Measurements from ENCODE around the gene CST9. TPM values are rescaled to one million over a fixed set of nuclear protein-coding genes. Genes with fewer than 3 reads are reported as not detected.
"Not testable (repeated sequence)": the region's sequence is repeated elsewhere in the genome, so short reads cannot be mapped to it uniquely, and the experiment has no call there.

The CST9 gene
- total RNA-seq, 1 donor from 2014 or later: not detected

DNA sequence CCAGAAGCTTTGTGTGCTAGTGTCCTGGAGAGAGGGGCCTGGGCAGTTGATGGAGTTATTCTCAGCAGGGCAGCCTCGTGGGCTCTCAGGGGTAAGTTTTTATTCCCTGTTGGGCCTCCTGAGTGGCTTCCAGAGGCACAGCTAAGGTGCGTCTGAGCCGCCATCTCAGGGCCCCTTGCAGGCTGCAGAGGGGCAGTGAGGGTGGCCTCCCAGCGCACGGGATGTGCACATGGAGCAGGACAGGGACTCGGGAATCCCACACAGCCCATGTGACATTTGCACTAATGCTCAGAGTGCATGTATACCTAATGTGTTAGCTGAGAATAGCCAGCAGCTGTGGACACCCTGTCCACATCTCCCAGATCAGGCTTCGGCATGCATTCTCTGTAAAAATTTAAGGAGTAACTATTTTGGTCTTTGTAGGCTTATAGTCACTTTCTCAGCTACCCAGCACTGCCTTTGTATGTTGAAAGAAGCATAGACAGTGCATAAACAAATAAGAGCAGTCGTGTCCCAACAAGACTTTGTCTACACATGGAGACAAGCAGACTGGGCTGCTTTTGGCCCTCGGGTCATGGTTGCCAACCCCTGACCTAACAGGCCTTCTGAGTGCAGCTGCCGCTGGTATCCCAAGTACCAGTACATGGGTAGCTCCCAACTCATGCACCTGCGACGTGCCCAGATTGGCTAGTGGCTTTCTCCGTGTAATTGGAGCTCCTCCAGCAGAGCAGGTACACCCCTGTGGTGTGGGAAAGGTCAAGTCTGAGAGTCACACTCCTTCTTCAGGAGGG, 18.8 kb downstream of the CST9 start:
- ATAC-seq: peak; percentile 50

DNA sequence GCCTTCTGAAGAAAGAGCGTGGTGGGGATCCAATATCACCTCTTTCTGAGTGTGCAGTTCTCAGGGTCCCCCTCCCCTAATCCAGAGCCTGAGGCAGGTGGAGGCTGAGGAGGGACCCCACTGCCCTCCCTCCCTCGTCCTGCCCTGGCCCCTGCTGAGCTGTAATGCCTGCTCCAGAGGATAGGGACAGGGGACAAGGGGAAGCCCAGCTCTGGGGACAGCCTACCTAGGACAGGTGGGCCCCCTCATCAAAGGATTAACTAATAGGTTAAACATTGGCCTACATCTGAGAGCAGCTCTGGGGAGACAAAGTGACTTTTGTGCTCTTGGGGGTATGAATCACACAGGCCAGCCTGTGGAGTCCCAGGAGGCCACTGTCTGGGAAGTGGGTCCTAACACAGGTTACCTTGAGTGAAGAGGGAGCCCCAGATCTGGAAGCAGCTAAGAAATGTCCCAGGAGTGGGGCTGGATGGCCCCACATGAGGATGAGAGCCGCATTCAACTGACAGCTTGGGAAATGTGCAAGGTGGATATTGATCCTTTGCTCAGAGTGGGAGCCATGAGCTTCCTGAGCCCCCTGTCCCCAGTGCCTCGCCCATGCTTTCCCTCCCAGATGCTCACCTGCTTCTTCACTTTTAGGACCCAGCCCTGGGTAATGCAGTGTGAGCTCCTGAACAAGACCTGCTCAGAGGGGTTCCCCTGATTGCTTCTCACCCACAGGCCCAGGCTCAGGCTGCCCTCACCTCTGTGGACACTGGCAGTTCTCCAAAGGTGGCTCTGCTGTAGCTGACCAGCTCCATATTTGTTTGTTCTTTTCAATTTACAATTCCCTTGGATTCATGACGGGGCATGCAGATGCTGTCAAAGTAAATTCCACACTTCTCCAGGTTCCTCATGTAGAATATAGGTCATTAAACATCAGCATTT, 19.6 kb downstream of the CST9 start:
- ATAC-seq: no peak

DNA sequence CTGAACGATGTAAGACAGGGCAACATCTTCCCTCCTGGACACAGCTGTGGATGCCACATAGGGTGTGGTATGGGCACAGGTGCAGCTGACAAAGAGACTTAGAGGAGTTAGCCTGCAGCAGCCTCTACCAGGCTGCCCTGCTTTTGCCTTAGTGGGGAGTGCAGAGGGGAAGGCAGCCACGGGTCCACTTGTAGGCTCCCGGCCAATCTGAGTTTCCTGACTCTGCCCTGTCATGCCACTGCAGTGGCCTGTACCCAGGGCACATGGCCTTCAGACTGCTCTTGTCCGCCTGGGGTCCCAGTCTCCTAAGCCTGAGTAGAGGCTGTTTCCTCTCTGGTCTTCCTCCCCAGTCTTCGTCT, 20.3 kb downstream of the CST9 start:
- ATAC-seq: peak; percentile 9

DNA sequence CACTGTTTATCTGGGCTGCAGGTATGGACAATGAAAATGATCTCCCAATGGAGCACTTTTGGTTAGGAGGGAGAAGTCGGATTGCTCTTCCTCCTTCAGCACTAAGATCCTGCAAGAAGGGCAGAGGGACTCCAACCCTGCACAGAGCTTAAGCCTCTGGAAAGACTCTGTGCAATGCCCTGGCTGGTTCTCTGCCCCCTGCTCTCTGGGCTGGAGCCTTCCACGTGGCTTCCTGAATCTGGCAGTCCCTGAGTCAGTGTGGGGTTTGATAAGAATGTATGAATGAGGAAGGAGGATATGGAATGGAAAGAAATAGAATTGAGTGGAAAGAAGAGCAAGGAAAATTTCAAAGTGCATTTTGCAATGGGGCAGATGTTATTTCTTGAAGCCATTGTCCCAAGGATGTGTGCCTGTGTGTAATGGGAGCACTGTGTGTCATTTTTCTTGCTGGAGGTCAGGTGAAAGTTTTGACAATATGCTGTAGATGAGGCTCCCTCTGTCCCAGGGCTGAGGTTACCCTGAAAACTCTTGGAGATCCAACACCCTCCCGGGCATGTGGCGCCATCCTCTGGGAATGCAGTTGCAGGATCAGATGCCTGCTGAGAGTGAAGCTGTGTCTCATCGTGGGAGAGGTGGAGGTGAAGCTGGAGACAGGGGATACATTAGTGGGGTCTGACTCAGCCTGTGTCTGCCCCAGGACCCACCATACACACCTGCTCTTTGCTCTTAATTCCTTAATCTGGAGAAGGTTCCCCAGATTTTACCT, 21.1 kb downstream of the CST9 start:
- no peak for ATAC-seq

DNA sequence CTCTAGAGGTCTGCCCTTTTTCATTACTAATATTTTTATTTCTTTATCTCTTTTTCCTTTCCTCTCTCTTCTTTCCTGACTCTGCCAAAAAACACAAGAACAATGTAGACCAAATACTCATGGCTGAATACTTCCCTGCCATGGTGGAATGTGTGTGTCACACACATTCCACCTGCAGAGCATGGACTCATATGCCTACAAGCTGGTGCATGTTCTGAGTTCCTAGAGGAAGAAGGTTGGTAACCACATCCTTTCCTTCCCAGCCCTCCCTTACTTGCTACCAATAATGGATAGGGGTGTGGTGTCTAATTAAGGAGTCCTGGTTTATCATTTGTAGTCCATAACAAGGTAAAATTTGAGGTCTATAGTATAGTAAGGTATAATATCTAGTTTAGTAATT, 22.2 kb downstream of the CST9 start:
- ATAC-seq: peak; percentile 92

DNA sequence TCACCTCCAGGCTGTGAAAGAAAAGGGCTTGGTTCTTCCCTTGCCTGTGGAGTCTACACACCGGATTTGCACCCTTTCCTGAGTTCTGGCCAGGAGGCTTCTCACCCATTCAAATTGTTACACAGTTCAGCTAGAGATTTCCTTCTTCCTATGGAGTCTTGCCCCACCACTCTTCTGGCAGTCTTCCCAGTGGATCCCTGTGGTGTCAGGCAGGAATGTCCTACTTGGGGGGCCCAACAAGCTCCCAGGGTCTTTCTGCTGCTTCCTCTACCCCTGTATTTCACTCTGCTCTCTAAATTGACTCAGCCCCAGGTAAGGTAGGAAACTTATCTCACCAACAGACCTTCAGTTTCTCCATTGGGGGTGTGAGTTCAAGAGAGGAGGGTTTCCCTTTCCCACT, 23.4 kb downstream of the CST9 start:
- no peak for ATAC-seq

DNA sequence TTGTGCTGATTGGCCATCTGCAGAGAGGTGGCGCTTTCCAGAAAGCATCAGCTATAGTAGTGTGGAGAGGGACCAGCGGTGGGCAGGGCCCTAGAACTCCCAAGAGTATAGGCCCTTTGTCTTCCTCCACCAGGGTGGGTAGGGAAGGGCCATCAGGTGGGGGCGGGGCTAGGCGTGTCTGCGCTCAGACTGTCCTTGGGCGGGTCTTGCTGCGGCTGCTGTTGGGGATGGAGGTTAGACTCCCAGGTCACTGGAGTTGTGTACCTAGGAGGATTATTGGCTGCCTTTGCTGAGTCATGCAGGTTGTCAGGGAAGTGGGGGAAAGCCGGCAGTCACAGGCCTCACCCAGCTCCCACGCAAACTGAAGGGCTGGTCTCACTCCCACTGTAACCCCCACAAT, 23.9 kb downstream of the CST9 start:
- ATAC-seq: not testable (repeated sequence)

DNA sequence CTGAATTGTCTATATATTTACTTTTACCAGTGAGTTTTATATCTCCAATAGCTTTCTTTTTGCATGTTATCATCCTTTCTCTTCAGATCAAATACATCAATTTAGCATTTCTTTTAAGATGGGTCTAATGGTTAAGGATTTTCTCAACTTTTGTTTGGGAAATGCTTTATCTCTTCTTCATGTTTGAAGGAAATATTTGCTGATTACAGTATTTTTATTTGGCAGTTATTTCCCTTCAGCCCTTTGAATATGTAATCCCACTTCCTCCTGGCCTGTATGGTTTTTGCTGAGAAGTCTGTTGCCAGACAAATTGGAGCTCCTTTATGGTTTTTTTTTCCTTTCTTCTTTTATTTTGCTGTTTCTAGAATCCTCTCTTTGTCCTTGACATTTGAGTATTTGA, 30.7 kb downstream of the CST9 start:
- no peak for ATAC-seq

DNA sequence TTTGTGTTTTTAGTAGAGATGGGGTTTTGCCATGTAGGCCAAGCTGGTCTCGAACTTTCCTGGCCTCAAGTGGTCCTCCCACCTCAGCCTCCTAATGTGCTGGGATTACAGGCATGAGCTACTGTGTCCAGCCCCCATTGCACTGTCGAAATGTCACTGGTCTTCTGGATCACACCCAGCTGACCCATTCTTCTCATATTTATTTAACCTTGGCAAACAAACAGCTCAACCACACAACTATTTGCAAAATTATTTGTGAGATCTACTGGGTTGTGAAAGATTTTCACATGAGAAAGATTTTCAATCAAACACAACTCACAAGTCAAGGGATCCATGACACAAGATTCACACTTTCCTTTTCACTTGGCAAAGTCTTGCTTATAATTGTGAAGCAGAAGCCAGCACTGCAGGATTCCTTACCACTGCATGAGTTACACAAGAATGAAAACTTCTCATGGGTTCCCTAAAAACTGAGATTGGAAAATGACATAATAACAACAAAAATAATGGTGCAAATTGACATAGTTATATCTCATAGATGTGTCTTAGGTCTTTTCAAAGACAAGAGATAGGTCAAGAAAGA, 35.4 kb downstream of the CST9 start:
- ATAC-seq: no peak

DNA sequence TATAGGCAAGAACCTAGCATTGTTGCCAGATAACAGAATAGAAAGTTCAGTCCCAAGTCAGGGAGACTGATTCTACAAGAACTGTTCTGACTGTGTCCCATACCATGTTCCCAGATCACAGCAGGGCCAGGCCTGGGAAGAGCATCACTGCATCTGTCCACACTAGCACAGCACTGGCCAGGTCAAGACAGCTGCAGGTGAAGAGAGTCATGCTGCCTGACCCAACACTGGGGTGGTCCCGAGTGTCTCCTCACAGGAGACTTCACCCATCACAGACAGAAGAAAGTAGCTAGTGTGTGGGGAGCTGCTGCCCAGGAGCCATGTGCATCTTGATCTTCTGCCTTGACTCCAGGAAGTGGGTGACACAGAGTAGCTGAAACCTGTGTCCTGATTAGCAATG, 36.1 kb downstream of the CST9 start:
- ATAC-seq: no peak

DNA sequence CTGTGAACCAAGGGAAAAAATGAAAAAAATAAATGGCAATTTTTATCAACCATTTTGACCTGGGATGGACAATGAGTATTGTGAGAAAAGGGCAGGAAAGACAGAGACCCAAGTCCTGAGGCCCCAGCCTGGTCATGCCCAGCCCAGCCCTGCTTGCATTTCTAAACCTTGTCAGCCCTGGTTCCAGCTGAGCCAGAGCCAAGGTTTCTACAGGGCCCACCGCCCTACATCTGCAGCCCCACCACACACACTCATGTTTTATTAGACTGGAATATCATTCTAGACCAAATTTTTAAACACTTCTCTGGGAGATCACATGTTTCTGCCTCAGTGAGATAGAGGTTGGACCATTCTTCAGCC, 36.8 kb downstream of the CST9 start:
- no peak for ATAC-seq

DNA sequence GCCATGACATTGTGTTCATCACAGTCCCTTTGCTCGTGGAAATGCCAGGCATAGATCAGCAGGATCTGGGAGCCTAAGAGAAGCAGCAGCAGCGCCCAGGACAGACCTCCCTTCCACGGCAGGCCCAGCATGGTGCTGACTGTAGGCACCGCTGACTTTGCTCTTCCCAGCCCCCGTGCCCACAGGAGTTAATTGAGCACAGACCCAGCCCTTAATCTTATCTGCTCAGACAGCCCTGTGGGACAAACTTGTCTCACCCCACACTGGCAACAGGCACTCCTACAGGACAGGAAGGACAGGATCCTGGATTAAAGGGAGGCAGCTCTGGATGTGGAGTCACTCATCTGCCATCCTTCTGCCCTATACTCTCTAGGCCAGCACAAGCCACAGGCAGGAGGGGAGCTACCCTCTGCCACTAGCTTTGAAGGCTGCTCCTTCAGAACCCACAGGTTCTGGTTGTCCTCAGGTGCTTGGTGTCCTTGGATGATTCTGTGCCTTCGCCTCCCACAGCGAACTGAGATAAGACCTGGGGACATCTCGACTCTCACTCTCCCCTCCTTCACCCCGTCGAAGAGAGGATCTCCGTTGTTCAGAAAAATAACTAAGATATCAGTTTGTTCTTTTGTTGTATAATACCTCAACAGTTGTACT, 37.3 kb downstream of the CST9 start, which contains the start of gene CST9L:
Gene CST9L, minus strand, starts transcription at position 165 of the 651 bp plus-strand sequence. Its CDS starts 34 bp downstream, at position 131.
- peak; percentile 31 for ATAC-seq

DNA sequence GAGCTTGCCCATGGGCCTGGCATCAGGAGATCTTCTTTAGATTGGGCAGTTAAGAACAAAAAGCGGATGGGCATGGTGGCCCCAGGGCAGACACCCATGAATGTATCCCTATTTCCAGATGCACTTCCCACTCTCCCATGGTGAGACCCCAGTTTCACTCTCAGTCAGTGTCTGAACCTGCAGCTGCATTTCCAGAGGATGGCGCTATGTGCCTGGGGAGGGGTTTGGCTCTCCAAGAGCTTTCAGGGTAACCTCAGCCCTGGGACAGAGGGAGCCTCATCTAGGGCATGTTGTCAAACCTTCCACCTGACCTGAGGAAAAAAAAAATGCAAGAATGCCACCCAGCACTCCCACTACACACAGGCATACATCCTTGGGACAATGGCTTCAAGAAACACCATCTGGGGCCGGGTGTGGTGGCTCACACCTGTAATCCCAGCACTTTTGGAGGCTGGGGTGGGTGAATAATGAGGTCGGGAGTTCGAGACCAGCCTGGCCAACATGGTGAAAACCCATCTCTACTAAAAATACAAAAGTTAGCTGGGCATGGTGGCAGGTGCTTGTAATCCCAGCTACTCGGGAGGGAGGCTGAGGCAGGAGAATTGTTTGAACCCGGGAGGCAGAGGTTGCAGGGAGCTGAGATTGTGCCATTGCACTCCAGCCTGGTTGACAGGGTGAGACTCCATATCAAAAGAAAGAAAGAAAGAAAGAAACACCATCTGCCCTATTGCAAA, 39.4 kb downstream of the CST9 start:
- ATAC-seq: no peak

DNA sequence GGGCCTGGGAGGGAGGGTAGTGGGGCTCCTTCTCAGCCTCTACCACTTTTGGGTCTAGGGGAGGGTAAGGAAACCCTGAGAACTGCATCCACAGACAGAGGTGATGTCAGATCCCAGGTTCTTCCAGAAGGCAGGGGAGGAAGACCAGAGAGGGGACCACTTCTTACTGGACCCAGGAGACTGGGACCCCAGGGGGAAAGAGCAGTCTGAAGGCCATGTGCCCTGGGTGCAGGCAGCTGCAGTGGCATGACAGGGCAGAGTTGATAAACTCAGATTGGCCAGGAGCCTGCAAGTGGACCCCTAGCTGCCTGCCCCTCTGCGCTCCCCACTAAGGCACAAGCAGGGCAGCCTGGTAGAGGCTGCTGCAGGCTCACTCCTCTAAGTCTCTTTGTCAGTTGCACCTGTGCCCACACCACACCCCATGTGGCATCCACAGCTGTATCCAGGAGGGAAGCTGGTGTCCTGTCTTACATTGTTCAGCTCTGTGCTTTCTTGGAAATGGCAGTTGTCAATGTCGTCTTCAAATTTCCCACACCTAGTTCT, 40.1 kb downstream of the CST9 start:
- no peak for ATAC-seq

DNA sequence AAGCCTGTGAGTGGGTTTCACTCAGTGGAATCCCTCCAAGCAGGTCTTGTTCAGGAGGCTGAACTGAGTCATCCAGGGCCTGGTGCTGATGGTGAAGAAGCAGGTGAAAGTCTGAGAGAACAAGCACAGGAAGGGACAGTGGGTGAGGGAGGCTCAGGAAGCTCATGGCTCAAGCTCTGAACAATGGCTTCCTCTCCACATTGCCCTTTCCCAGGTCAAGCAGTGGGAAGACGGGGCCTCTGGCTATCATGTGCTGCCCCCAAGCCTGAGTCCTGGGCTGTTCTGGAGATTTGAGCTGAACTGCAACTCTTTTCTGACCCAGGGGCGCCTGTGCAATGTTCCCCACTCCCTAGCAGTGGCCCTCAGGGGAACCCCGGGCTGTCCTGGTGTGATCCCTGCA, 40.8 kb downstream of the CST9 start:
- no peak for ATAC-seq

DNA sequence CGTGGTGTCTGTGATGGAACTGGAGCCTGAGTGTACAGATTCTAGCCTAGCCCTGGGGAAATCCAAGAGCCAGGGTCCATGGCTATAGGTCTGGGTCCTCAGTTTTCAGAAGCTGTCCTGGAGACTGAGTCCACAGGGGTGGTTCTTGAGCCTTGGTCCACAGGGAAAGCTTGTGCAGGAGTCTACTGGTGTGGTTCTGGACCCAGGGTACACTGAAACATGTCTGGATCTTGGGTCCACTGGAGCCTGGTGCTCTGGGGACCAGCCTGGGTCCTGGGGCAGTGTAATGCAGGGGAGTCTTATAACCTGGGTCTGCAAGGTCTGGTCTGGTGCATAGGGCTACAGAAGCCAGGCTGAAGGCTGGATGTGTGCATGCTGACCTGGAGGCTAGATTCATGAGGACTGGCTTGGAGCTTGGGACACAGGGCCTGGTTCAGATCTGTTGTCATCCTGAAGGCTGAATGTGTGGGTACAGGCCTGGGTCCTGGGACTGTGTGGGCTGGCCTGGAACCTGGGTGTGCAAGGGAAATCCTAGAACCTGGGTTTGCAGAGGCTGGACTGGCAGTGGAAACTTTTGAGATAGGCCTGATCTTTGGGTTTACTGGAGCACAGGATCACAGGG, 42.9 kb downstream of the CST9 start:
- no peak for ATAC-seq

DNA sequence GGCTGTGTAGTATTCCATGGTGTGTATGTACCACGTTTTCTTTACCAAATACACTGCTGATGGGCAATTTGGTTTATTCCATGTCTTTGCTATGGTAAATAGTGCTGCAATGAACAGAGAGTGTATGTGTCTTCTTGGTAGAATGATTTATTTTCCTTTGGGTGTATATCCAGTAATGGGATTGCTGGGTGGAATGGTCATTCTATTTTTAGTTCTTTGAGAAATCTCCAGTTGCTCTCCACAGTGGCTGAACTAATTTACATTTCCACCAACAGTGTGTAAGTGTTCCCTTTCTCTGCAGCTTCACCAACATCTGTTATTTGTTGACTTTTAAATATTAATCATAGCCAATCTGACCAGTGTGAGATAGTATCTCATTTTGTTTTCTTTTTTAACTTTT, 51.3 kb downstream of the CST9 start:
- no peak for ATAC-seq

Data from esophagus mucosa (tissue), 1 donor.